ENCODE measurements around the gene FANCD2.
A peak's percentile ranks its signal among the peaks of the same experiment; 100 is the strongest.

The FANCD2 gene

DNA sequence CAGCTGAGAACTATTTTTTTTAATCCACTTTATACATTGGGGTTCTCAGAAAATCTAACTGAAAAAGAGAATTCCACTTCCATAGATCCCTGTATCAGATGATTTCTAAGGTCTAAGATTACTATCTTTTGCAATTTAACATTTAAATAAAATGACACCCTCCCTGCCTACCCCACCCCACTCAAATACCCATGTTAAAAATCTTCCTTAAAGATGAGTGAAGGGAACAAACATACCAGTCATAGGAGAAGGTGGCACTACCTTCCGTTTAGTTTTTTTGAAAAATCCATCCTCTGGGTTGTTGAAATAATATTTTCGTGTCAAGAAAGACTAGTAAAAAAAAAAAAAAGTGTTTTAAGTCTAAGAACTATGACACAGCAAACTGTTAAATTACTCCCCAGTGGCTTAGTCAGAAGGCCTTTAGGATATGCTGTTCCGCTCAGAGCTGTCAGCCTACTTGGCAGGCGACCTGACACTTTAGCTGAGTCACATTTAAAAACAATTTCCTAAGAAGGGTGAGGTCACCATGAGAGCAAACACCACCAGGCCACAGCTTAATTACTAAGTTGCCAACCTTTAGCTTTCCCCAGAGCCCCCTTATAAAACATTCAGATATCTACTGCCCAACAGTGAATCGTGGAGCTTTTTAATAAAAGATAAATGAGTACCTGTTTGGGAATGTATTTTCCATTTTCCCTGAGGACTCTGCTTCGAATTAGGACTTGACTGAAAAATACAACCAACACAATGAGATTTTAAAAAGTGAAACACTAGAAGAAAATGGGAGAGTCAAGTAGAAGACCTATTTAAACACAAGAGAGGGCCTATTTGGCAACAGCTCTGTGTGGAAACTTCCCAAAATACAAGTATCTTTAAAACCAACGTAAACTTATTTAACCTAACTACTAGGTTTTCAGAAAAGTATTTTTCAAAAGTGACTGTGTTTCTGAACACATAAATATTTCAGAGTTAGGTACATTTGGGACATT, 49.2 kb upstream of the FANCD2 start (continued):
- TF ChIP-seq ZNF621 (tag by site-specific recombination; IDR thresholded peaks at IDR 0.05) (no peak), ZNF10 (tag by site-specific recombination; IDR thresholded peaks at IDR 0.05) (0 out of 2 replicates have a peak, but pooled peaks have one; percentile 30), ZNF202 (tag by site-specific recombination; IDR thresholded peaks at IDR 0.05; ENCODE audit: borderline replicate concordance) (no peak), REST (tag by site-specific recombination; IDR thresholded peaks at IDR 0.05) (peak; percentile 22; the same call in 1 of the 2 replicates), ZNF658 (tag by site-specific recombination; IDR thresholded peaks at IDR 0.05) (no peak), ZNF555 (tag by site-specific recombination; conservative IDR thresholded peaks at IDR 0.05) (no peak), ZNF624 (tag by site-specific recombination; IDR thresholded peaks at IDR 0.05) (no peak), ZNF660 (tag by site-specific recombination; IDR thresholded peaks at IDR 0.05) (peak; percentile 91), ZNF37A (tag by site-specific recombination; IDR thresholded peaks at IDR 0.05) (no peak), ZNF16 (tag by site-specific recombination; IDR thresholded peaks at IDR 0.05; ENCODE audit: low read depth) (no peak), ZNF248 (tag by site-specific recombination; IDR thresholded peaks at IDR 0.05) (no peak), ZNF791 (tag by site-specific recombination; IDR thresholded peaks at IDR 0.05) (no peak), HOXC10 (CRISPR knock-in tag; IDR thresholded peaks at IDR 0.05) (no peak), KLF7 (tag by site-specific recombination; IDR thresholded peaks at IDR 0.05; ENCODE audit: borderline replicate concordance) (no peak), ZNF514 (tag by site-specific recombination; IDR thresholded peaks at IDR 0.05) (no peak), ZNF274 (IDR thresholded peaks at IDR 0.05; ENCODE audit: low read length) (no peak), ZNF274 (tag by site-specific recombination; IDR thresholded peaks at IDR 0.05; ENCODE audit: borderline replicate concordance) (no peak), PRDM1 (tag by site-specific recombination; IDR thresholded peaks at IDR 0.05) (peak; percentile 38; the same call in 1 of the 2 replicates), ZNF548 (tag by site-specific recombination; IDR thresholded peaks at IDR 0.05) (no peak), ZNF747 (tag by site-specific recombination; IDR thresholded peaks at IDR 0.05) (no peak), GLIS2 (tag by site-specific recombination; IDR thresholded peaks at IDR 0.05) (no peak), ZNF114 (tag by site-specific recombination; IDR thresholded peaks at IDR 0.05) (no peak), IKZF3 (tag by site-specific recombination; IDR thresholded peaks at IDR 0.05) (peak; percentile 68), ZNF394 (tag by site-specific recombination; IDR thresholded peaks at IDR 0.05; ENCODE audit: borderline replicate concordance) (peak; percentile 70; the same call in 1 of the 2 replicates), ZNF311 (tag by site-specific recombination; IDR thresholded peaks at IDR 0.05; ENCODE audit: borderline replicate concordance) (no peak), KLF1 (tag by site-specific recombination; IDR thresholded peaks at IDR 0.05) (peak; percentile 29), GLI4 (tag by site-specific recombination; IDR thresholded peaks at IDR 0.05) (no peak), ZBTB48 (tag by site-specific recombination; IDR thresholded peaks at IDR 0.05) (no peak), FEZF1 (tag by site-specific recombination; IDR thresholded peaks at IDR 0.05) (no peak; the same call in 1 of the 2 replicates), ZNF677 (tag by site-specific recombination; IDR thresholded peaks at IDR 0.05) (no peak), SP3 (tag by site-specific recombination; IDR thresholded peaks at IDR 0.05) (peak; percentile 15; the same call in 1 of the 2 replicates), ZNF707 (tag by site-specific recombination; IDR thresholded peaks at IDR 0.05) (no peak), ZNF121 (tag by site-specific recombination; IDR thresholded peaks at IDR 0.05) (no peak), GLI2 (tag by site-specific recombination; IDR thresholded peaks at IDR 0.05; ENCODE audit: borderline replicate concordance, low read depth) (0 out of 2 replicates have a peak, but pooled peaks have one; percentile 33)
- TF ChIP-seq, protein P1, sequence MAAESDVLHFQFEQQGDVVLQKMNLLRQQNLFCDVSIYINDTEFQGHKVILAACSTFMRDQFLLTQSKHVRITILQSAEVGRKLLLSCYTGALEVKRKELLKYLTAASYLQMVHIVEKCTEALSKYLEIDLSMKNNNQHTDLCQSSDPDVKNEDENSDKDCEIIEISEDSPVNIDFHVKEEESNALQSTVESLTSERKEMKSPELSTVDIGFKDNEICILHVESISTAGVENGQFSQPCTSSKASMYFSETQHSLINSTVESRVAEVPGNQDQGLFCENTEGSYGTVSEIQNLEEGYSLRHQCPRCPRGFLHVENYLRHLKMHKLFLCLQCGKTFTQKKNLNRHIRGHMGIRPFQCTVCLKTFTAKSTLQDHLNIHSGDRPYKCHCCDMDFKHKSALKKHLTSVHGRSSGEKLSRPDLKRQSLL (tag by site-specific recombination; IDR thresholded peaks at IDR 0.05) = no peak
- TF ChIP-seq, protein P2, sequence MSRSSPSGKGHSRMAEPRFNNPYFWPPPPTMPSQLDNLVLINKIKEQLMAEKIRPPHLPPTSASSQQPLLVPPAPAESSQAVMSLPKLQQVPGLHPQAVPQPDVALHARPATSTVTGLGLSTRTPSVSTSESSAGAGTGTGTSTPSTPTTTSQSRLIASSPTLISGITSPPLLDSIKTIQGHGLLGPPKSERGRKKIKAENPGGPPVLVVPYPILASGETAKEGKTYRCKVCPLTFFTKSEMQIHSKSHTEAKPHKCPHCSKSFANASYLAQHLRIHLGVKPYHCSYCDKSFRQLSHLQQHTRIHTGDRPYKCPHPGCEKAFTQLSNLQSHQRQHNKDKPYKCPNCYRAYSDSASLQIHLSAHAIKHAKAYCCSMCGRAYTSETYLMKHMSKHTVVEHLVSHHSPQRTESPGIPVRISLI (tag by site-specific recombination; IDR thresholded peaks at IDR 0.05) = peak; percentile 82; the same call in 1 of the 2 replicates
